Stimulated activated CD4-positive, alpha-beta T cell treated with anti-CD3 and anti-CD28 coated beads, TNF-alpha, amount 100 ng/mL, for 24 hours (primary cell): ENCODE measurements around the gene SLC49A3.

Source experiments
- DNase-seq, 3 experiments: peaks; one replicate each; pipeline ENCODE4 v3.0.0-alpha.2; 2020; ENCODE audit warnings: low read depth in 3 of 3

The SLC49A3 gene

DNA sequence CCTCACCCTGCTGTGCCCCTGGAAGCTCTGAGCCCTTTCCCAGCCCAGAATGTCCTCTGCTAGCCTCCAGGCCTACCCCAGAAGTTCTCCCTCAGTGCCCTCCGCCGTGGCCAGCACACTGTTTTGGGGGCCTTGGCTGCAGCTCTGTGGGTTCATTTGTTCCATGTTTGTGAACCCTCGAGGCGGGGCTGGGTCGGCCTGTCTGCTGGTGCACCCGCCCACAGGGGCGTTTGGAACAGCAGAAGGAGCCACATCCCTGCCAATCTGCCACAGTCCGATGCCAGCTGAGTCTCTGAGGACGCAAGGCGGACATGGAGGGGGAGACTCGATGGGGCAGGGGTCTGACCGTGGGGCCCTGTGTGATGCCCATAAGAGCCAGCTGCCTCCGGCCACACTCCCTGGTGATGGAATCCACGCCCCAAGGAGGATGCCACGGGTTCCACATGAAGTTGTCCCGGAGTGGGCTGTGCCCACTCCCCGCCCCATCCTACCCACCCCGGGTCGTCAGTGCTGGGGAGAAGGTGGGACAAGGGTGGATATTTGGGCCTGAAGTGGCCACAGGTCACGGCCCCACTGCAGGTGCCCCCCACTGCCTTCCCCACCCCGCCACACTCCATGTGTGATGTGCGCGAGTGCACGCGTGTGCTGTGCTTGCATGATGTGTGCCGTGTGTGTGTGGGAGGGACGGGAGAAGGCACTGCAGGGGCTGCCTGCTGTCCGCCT lies 22.0 kb downstream of the SLC49A3 start:
- no peak for DNase-seq

- DNase-seq, result no peak
These were observed 22.5 kb downstream of the SLC49A3 start for GRCh38 chr4:666436-666810.

- DNase-seq, result no peak
These were observed 23.1 kb downstream of the SLC49A3 start for GRCh38 chr4:665751-666435.

DNA sequence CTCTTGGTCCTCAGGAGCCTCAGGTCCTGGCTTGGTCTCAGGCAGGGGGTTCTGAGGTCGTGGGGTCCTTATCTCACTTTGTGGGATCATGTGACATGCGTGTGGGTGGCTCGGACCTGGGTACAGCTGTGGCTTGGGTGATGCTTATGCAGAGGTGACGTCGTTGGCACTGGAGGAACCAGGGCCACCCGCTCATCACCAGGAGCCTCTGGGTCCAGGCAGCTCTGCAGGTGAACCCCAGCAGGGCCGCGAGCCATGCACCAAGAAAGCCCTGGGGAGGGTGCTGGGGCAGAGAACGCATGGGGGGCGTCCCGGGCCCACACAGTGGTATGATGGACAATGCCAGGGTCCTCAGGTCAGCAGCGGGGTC lies 23.6 kb downstream of the SLC49A3 start:
- DNase-seq, result no peak

- no peak for DNase-seq
These were observed 24.2 kb downstream of the SLC49A3 start for GRCh38 chr4:664713-665231.

DNA sequence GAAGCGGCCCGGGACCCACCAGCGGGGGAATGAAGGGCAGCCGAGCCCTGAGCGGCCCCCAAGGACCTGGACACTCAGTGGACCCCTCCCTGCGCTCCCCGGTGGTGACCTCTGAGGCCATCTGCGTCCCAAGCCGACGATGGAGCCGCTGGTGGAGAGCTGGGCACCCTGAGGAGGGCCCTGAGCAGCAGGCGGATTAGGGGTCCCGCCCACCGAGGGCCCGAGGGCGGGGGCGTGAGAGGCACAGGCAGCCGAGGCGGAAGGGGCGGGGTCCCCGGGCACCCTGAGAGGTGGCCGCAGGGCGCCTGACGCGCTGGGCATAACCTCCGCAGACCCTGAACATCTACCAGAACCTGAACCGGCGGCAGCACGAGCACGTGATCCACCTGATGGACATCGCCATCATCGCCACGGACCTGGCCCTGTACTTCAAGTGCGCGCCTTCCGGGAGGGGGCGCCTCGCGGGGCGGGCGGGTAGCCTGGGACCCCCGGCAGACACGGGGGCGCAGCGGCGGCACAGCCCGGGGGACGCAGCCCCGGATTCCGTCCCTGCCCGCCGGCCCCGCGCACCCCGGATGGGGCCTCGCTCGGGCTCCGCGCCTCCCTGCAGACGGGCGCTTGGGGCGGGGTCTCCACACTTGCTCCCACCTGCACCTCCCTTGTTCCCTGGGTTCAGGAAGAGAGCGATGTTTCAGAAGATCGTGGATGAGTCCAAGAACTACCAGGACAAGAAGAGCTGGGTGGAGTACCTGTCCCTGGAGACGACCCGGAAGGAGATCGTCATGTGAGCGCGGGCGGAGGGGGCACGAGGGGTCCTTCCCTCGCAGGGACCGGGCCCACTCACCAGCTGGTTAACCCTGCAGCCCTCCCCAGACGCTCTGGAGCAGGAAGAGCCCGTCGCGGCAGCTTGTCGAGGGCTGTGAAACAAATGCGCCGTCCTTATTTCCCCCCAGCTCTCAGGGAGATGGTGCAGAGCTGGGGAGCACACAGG lies 25.2 kb downstream of the SLC49A3 start:
- peak; percentile 34 to 79 (median 53) for DNase-seq

DNA sequence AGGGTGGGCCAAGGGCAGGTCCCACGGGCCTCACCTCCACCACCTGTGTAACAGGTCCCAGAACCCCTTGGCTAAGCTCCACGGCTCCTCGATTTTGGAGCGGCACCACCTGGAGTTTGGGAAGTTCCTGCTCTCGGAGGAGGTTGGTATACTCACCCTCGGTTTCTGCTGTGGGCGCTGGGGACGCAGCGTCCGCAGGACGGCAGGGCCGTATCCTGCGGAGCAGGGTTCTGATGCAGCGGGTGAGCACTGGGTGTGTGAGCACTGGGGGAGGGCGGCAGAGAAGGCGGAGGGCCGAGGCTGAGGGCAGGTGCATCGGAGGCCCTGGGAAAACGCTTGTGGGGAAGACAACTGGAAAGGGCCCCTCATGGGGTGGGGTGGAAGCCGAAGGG lies 25.9 kb downstream of the SLC49A3 start:
- DNase-seq, result no peak

DNA sequence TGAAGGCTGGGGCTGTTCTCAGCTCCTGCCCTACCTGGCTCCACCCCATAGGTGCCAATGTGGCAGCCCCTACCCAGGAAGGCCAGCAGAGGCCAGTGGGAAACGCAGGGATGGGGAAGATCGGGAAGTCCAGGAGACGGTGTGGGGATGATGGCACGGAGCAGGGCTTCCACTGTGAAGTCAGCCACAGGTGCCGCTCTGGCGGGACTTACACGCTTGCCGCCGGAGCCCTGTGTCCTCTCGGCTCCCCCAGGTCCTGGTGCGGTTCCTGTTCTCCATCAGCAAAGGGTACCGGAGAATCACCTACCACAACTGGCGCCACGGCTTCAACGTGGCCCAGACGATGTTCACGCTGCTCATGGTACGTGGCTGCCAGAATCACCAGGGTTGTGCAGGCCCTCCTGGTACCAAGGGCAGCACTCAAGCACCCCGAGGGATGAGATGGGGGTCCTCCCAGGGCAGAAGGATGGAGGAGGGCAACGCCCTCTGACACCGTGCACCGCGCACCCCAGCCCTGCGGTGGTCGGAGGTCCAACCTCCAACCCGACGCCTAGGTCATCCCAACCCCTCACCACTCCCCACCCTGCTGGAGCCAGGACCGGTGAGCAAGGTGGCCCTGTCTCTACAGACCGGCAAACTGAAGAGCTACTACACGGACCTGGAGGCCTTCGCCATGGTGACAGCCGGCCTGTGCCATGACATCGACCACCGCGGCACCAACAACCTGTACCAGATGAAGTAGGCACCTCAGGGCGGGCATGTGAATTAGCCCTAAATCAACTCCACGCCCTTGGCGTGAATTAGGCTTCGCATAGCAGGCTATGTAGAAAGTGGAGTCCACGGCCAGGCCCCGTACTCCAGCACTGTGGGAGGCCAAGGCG lies 26.8 kb downstream of the SLC49A3 start:
- no peak for DNase-seq

DNA sequence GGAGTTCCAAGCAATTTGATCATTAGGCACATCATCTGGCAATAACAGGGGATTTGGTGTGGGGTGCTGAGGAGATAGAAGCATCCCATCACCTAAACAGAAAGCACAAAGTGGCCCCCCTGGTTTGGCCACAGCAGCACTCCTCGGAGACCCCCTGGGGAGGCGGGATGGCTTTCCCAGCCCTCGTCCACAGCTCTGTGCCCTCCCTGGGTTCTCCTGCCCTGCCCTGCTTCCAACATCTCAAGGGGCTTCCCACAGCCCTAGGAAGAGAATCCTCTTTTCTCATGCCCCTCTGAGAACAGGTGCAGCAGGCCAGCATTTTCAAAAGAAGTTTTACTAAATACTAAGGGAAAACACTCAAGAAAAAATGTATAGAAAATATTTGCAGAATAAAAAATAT lies 27.7 kb downstream of the SLC49A3 start:
- no peak for DNase-seq

- no peak for DNase-seq
These were observed 28.6 kb downstream of the SLC49A3 start for GRCh38 chr4:660401-660800.

DNA sequence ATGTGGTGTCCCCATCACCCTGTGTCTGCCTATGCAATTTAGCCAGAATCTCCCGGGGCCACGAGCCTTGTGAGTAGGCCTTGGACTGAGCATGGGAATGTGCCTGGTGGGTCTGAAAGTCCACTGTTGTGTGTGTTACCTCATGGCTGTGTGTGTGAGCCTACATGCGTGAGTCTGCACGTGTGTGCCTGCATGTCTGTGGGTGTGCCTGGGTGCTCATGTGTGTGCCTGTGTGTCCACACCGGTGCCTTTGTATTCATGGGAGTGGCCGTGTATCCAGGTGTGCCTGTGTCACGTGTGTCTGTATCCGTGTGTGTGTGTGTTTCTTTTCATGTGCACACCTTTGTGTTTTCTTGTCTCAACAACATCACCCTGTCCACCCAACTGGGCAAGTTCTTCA lies 29.1 kb downstream of the SLC49A3 start:
- no peak for DNase-seq

- DNase-seq, result no peak
These were observed 30.0 kb downstream of the SLC49A3 start for GRCh38 chr4:658681-659667.

GRCh38 chr4:657834-658667 lies 30.9 kb downstream of the SLC49A3 start:
- no peak for DNase-seq

- no peak for DNase-seq
These were observed 31.6 kb downstream of the SLC49A3 start for GRCh38 chr4:657338-657833.

GRCh38 chr4:656436-657337 lies 32.3 kb downstream of the SLC49A3 start:
- no peak for DNase-seq

- no peak for DNase-seq
These were observed 33.3 kb downstream of the SLC49A3 start for GRCh38 chr4:655464-656151.

DNA sequence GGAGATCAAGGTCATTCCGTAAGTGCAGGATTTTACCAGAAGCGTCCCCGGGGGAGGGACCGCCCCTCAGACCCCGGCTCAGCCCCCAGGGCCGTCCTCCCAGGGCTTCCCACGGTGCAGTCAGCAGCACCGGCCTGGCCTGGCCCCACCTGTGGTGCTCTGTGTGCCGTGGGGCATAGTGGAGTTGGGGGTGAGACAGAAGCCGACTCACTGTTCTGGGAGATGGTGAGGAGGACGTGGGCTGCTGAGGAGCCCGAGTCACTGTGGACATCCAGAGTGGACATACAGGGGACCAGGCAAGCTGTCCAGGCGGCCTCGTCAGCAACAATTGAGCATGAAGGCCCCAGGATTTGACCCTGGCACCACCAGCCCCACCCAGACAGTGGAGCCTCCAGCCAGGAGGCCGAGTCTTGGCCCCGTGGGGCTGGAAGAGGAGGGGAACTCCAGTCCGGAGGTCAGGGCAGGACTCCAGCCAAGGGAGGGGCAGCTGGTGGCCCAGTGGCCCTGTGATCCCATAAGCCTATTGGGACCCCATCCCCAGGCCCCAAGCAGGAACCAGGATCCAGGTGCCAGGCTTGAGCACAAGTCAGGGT lies 34.0 kb downstream of the SLC49A3 start:
- DNase-seq, result no peak
